K562 (cell line): ENCODE measurements around the gene CCDC181. TPM values are rescaled to one million over a fixed set of nuclear protein-coding genes. Genes with fewer than 3 reads are reported as not detected.

Experiments used
- CBX3 ChIP-seq, 2 experiments: IDR thresholded peaks; 1 replicate in 1 of 2; 2 replicates in 1 of 2; pipeline ENCODE4 v1.6.1; 2012; ENCODE audit warnings: inconsistent platforms in 2 of 2, low read length in 2 of 2, borderline replicate concordance in 1 of 2, control low read depth in 1 of 2
- ELF1 ChIP-seq: fragments of 200-800 bp; sonication (Bioruptor generic); IDR thresholded peaks from 2 replicates; pipeline ENCODE4 v1.6.1; 2016; ENCODE audit warnings: missing genetic modification characterization, missing compliant biosample characterization
- FOXJ2 ChIP-seq: fragments of 200-800 bp; sonication (Bioruptor generic); IDR thresholded peaks from 2 replicates; pipeline ENCODE4 v1.6.1; 2016; ENCODE audit warnings: missing genetic modification characterization, missing compliant biosample characterization
- HMGN3 ChIP-seq: IDR thresholded peaks from 2 replicates; pipeline ENCODE4 v1.6.1; 2011; ENCODE audit warnings: borderline replicate concordance, low read depth, mild to moderate bottlenecking, mixed read lengths, low read length; ENCODE audit not compliant: insufficient read length; ENCODE audit errors: extremely low read depth
- HNRNPK ChIP-seq: fragments of 200-400 bp; formaldehyde crosslinking; IDR thresholded peaks from one replicate; pipeline ENCODE4 v1.6.1; 2018; ENCODE audit warnings: mild to moderate bottlenecking, low read depth, low read length; ENCODE audit not compliant: poor library complexity, severe bottlenecking
- IRF2 ChIP-seq: sonication (generic); formaldehyde crosslinking; IDR thresholded peaks from 2 replicates; pipeline ENCODE4 v1.8.1; 2022; ENCODE audit warnings: mild to moderate bottlenecking, missing genetic modification reagents
- NELFE ChIP-seq: IDR thresholded peaks from 2 replicates; pipeline ENCODE4 v1.6.1; 2011; ENCODE audit warnings: mild to moderate bottlenecking; ENCODE audit not compliant: insufficient read depth, insufficient read length
- NFE2L1 ChIP-seq: fragments of 450-650 bp; IDR thresholded peaks from 2 replicates; pipeline ENCODE4 v1.6.1; 2016; ENCODE audit warnings: missing genetic modification characterization, low read depth, mild to moderate bottlenecking, missing compliant biosample characterization, moderate library complexity, borderline replicate concordance
- RCOR1 ChIP-seq, 2 experiments: IDR thresholded peaks; 2 replicates each; pipeline ENCODE4 v1.6.1; 2012; ENCODE audit warnings: low read depth in 2 of 2, low read length in 2 of 2, borderline replicate concordance in 1 of 2, improper control_type of control experiment in 1 of 2
- RNF2 ChIP-seq: sonication (generic); IDR thresholded peaks from 2 replicates; pipeline ENCODE4 v1.6.1; 2016
- SMAD3 ChIP-seq: fragments of 450-650 bp; formaldehyde crosslinking; conservative IDR thresholded peaks from 2 replicates; pipeline ENCODE4 v1.4.0; 2020; ENCODE audit warnings: mild to moderate bottlenecking
- TAF1 ChIP-seq: IDR thresholded peaks from 2 replicates; pipeline ENCODE4 v1.6.1; 2011; ENCODE audit warnings: mild to moderate bottlenecking, low read length, moderate library complexity; ENCODE audit not compliant: insufficient read depth, control insufficient read depth, severe bottlenecking; ENCODE audit errors: extremely low read depth
- TRIM28 ChIP-seq: fragments of 450-650 bp; IDR thresholded peaks from 2 replicates; pipeline ENCODE4 v1.6.1; 2017
- ZFPM2 ChIP-seq: fragments of 250-450 bp; sonication (Bioruptor Pico); IDR thresholded peaks from 2 replicates; pipeline ENCODE4 v1.5.1; 2022; ENCODE audit warnings: mild to moderate bottlenecking
- ZNF184 ChIP-seq: sonication (generic); formaldehyde crosslinking; IDR thresholded peaks from 2 replicates; pipeline ENCODE4 v1.5.0; 2020; ENCODE audit warnings: missing genetic modification reagents
- ZNF23 ChIP-seq: fragments of 250-450 bp; sonication (Bioruptor Pico); IDR thresholded peaks from 2 replicates; pipeline ENCODE4 v1.4.0; 2020; ENCODE audit warnings: mild to moderate bottlenecking
- ZNF282 ChIP-seq: sonication (generic); formaldehyde crosslinking; IDR thresholded peaks from 2 replicates; pipeline ENCODE4 v1.8.1; 2023; ENCODE audit warnings: missing genetic modification reagents
- ZNF445 ChIP-seq: fragments of 250-450 bp; sonication (Bioruptor Pico); IDR thresholded peaks from 2 replicates; pipeline ENCODE4 v1.4.0; 2020; ENCODE audit warnings: low read depth, mild to moderate bottlenecking, moderate library complexity
- ZNF589 ChIP-seq: fragments of 200-800 bp; sonication (Bioruptor generic); IDR thresholded peaks from 2 replicates; pipeline ENCODE4 v1.6.1; 2016; ENCODE audit warnings: low read depth, missing genetic modification characterization, missing compliant biosample characterization
- ZNF785 ChIP-seq: fragments of 250-450 bp; sonication (Bioruptor Pico); IDR thresholded peaks from 2 replicates; pipeline ENCODE4 v1.4.0; 2020; ENCODE audit warnings: mild to moderate bottlenecking
- polyA plus RNA-seq, 8 experiments: library from polyadenylated mRNA; depleted of rRNA in 4 of 8; stranded (reverse) in 5 of 8; unstranded in 3 of 8; fragments of >200 nt; fragmentation: Nextera tagmentation in 2 of 8; fragmentation: Illumina TruSeq in 1 of 8; extraction: Ambion mirVana in 2 of 8; extraction: Trizol in 1 of 8; gene quantifications; 2 replicates each; pipeline versions ENCODE4 v1.2.1 to v1.2.3, GENCODE V29; 2011 to 2014; ENCODE audit warnings: inconsistent platforms in 1 of 8, missing spikeins in 1 of 8
- total RNA-seq, 7 experiments: library from RNA; depleted of rRNA in 6 of 7; stranded (reverse); fragments of >200 nt in 6 of 7; fragmentation: Illumina TruSeq in 2 of 7; extraction: Trizol in 2 of 7; gene quantifications; 2 replicates each; pipeline versions ENCODE4 v1.2.1 to v1.2.3, GENCODE V29; 2011 to 2021; ENCODE audit warnings: low replicate concordance in 1 of 7
- TF ChIP-seq, protein P1 (sequence below), 2 experiments: fragments of 450-650 bp; IDR thresholded peaks; 2 replicates each; pipeline ENCODE4 v1.6.1; 2016
- TF ChIP-seq, protein P2 (sequence below): sonication (generic); IDR thresholded peaks from 2 replicates; pipeline ENCODE4 v1.6.1; 2016
- TF ChIP-seq, protein P3 (sequence below): fragments of 250-450 bp; sonication (Bioruptor Pico); IDR thresholded peaks from 2 replicates; pipeline ENCODE4 v1.4.0; 2020; ENCODE audit warnings: mild to moderate bottlenecking, moderate library complexity

The CCDC181 gene
- total and polyA plus RNA-seq, 9 of the 15 experiments (the other 6 are each of a cell fraction or from before 2014, with no cell fraction given) = 0.04 to 0.14 TPM; not detected in 7

DNA sequence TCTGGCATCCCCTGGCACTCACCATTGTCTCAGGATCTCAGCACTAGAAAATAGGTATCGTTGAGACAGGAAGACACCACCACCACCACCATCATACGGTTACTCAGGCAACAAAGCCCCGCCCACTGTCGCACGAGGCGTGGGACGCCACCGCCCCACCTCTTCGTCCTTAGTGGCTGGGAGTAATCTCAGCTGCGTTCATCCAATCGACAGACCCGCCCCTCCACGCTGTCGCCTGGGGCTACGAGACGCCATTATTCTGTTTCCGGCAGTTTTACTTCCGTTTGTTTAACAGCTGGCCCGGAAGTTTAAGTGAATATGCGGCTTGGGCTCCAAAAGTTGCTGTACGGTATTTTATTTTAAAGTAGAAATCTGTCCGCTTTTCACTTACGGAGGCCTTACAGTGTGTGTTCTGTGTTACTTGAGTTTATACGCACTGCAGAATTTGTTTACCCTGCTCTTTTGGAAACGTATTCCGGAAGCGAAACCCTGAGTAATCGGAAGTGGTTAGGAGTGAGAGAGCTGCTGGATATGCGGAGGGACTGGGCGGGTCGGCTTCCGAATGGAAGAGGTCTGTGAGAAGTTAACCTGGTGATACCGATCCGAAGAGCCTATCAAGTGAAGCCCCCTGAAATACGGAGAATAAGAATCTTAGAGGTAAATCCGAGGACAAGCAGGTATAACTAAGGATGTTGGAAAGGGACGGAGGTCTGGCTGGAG, 59.4 kb downstream of the CCDC181 start, which contains the start of the genes BLZF1 and NME7 (continued):
- no peak for TF ChIP-seq HNRNPK
- TF ChIP-seq ZFPM2 (CRISPR knock-in tag) = no peak
- TF ChIP-seq TRIM28 = no peak
- TF ChIP-seq RNF2 = peak; percentile 37; the same call in 1 of the 2 replicates
- TF ChIP-seq SMAD3 (CRISPR knock-in tag) = no peak
- no peak for TF ChIP-seq ZNF785 (CRISPR knock-in tag)
- TF ChIP-seq CBX3 (IDR thresholded peaks at IDR 0.05; ENCODE audit: borderline replicate concordance in 1 of 2, low read length in 2 of 2) = peak in 1 of 2 experiments; percentile 66; a peak in 2 of 3 replicates
- TF ChIP-seq ZNF445 (CRISPR knock-in tag) = no peak
- TF ChIP-seq RCOR1 (IDR thresholded peaks at IDR 0.05; ENCODE audit: borderline replicate concordance in 1 of 2, low read depth in 2 of 2, low read length in 2 of 2) = peak in 1 of 2 experiments; percentile 57; a peak in 2 of 4 replicates
- no peak for TF ChIP-seq HMGN3
- TF ChIP-seq, protein P1, sequence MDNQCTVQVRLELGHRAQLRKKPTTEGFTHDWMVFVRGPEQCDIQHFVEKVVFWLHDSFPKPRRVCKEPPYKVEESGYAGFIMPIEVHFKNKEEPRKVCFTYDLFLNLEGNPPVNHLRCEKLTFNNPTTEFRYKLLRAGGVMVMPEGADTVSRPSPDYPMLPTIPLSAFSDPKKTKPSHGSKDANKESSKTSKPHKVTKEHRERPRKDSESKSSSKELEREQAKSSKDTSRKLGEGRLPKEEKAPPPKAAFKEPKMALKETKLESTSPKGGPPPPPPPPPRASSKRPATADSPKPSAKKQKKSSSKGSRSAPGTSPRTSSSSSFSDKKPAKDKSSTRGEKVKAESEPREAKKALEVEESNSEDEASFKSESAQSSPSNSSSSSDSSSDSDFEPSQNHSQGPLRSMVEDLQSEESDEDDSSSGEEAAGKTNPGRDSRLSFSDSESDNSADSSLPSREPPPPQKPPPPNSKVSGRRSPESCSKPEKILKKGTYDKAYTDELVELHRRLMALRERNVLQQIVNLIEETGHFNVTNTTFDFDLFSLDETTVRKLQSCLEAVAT (IDR thresholded peaks at IDR 0.05) = peak; percentile 72 to 85; a peak in 3 of 4 replicates
- TF ChIP-seq NELFE = no peak
- peak; percentile 61 for TF ChIP-seq TAF1
- 0 out of 2 replicates have a peak, but pooled peaks have one; percentile 19 for TF ChIP-seq ZNF589 (CRISPR knock-in tag)
- no peak for TF ChIP-seq ZNF184
- peak; percentile 98 for TF ChIP-seq ELF1 (tag)
- no peak for TF ChIP-seq IRF2 (CRISPR knock-in tag)
- TF ChIP-seq ZNF23 (CRISPR knock-in tag) = no peak
- peak; percentile 96 for TF ChIP-seq FOXJ2 (tag)
- TF ChIP-seq, protein P2, sequence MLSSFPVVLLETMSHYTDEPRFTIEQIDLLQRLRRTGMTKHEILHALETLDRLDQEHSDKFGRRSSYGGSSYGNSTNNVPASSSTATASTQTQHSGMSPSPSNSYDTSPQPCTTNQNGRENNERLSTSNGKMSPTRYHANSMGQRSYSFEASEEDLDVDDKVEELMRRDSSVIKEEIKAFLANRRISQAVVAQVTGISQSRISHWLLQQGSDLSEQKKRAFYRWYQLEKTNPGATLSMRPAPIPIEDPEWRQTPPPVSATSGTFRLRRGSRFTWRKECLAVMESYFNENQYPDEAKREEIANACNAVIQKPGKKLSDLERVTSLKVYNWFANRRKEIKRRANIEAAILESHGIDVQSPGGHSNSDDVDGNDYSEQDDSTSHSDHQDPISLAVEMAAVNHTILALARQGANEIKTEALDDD = peak; percentile 68
- no peak for TF ChIP-seq NFE2L1 (tag)
- TF ChIP-seq, protein P3, sequence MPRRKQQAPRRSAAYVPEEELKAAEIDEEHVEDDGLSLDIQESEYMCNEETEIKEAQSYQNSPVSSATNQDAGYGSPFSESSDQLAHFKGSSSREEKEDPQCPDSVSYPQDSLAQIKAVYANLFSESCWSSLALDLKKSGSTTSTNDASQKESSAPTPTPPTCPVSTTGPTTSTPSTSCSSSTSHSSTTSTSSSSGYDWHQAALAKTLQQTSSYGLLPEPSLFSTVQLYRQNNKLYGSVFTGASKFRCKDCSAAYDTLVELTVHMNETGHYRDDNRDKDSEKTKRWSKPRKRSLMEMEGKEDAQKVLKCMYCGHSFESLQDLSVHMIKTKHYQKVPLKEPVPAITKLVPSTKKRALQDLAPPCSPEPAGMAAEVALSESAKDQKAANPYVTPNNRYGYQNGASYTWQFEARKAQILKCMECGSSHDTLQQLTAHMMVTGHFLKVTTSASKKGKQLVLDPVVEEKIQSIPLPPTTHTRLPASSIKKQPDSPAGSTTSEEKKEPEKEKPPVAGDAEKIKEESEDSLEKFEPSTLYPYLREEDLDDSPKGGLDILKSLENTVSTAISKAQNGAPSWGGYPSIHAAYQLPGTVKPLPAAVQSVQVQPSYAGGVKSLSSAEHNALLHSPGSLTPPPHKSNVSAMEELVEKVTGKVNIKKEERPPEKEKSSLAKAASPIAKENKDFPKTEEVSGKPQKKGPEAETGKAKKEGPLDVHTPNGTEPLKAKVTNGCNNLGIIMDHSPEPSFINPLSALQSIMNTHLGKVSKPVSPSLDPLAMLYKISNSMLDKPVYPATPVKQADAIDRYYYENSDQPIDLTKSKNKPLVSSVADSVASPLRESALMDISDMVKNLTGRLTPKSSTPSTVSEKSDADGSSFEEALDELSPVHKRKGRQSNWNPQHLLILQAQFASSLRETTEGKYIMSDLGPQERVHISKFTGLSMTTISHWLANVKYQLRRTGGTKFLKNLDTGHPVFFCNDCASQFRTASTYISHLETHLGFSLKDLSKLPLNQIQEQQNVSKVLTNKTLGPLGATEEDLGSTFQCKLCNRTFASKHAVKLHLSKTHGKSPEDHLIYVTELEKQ (CRISPR knock-in tag) = no peak
- no peak for TF ChIP-seq ZNF282 (CRISPR knock-in tag)
